GM12892 (cell line): ENCODE data around the gene MYO18A.

Experiments
- DNase-seq: peaks from one replicate; pipeline ENCODE4 v3.0.0; 2011; ENCODE audit not compliant: insufficient read length
- FAIRE-seq: peaks from 2 replicates; lab custom pipeline; 2011; peaks lifted over from hg19 to GRCh38; lab: Jason Lieb, UNC
- POLR2A ChIP-seq: IDR thresholded peaks from 2 replicates; pipeline ENCODE4 v1.6.1; 2011; ENCODE audit warnings: low read depth, low read length, control low read depth
- POLR2AphosphoS5 ChIP-seq: IDR thresholded peaks from 2 replicates; pipeline ENCODE4 v1.6.1; 2011; ENCODE audit warnings: low read depth, low read length, control low read depth
- TAF1 ChIP-seq: IDR thresholded peaks from 2 replicates; pipeline ENCODE4 v1.6.1; 2011; ENCODE audit warnings: low read depth, mild to moderate bottlenecking, control low read depth, low read length, borderline replicate concordance

Gene MYO18A

DNA sequence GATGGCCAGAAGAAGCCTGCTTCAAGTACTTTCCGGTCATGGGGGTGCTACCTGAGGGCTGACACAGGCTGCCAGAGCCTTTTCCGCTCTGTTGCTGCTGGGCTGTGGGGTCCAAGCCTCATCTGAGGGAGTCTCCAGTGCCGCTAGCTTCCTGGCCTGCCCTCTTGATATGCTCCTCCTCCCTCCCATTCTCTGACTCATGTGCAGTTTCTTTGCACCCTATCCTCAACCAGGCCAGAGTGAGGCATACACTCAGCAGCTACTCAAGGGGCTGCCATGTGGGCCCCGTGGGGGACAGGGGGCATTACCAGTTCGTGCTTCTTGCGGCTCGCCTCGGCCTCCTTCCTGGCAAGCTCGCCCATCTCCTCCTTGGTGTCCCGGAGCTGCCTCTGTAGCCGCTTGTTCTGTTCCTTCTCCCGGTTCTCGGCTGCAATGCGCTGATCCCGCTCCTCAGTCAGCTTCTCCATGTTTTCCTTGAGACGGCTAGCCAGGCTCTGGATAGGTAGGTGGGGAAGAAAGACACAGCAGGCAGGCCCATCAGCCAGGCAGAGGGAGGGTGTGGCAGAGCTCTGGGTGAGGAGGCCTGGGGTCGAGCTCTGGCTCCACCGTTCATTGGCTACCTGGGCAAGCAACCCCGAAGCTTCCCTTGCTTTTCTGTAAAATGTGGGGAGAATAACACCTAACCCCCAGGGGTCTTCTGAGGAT, 93.4 kb downstream of the MYO18A start:
- no peak for TF ChIP-seq TAF1
- no peak for TF ChIP-seq POLR2AphosphoS5
- TF ChIP-seq POLR2A = no peak
- no peak for DNase-seq
- no peak for FAIRE-seq

- no peak for DNase-seq
- no peak for FAIRE-seq
- TF ChIP-seq TAF1 (no peak), POLR2AphosphoS5 (no peak), POLR2A (no peak)
Observed at GRCh38 chr17:29085223-29085622, 95.0 kb downstream of the MYO18A start.

GRCh38 chr17:29084541-29085146, 95.6 kb downstream of the MYO18A start:
- no peak for TF ChIP-seq POLR2A
- no peak for TF ChIP-seq POLR2AphosphoS5
- TF ChIP-seq TAF1 = no peak
- FAIRE-seq (no peak), DNase-seq (no peak)

DNA sequence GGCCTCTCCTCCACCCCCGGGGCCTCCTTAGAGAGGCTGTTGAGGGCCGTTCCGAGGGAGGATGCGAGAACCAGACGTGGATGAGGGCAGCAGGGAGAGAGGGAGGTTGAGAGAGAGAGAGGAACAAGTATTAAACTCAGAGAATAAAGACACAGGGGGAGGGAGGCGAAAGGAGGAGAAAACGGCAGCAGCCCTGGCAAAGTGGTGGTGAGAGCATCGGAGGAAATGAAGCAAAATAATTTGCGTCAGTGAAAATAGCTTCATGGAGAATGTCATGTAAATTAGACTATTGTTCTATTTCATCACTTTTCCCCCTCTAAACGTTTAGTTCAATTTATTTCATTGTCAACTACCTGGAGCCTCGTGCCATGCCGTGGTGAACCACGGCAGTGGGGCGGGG, 99.2 kb downstream of the MYO18A start:
- no peak for DNase-seq
- TF ChIP-seq POLR2A (no peak), TAF1 (no peak), POLR2AphosphoS5 (no peak)
- no peak for FAIRE-seq

DNA sequence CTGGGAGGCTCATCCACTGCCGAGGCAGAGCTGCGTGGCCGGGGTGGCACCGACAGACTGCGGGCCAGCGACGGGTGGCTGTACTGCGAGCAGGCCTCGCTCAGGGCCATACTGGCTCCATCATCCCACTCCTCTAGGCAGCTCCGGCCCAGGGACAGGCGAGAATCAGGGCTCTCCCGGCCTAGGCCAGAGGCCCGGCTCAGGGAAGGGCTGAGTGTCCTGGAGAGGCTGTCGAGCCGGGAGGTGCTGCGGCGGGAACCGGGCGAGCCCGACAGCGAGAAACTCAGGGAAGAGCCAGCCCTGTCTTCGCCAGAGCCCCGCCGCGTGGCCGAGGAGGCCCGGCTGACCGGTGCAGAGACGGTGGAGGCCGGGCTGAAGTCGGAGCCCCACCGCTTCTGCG, 99.9 kb downstream of the MYO18A start:
- TF ChIP-seq POLR2AphosphoS5 = no peak
- TF ChIP-seq TAF1 = no peak
- TF ChIP-seq POLR2A = no peak
- FAIRE-seq = no peak
- no peak for DNase-seq

DNA sequence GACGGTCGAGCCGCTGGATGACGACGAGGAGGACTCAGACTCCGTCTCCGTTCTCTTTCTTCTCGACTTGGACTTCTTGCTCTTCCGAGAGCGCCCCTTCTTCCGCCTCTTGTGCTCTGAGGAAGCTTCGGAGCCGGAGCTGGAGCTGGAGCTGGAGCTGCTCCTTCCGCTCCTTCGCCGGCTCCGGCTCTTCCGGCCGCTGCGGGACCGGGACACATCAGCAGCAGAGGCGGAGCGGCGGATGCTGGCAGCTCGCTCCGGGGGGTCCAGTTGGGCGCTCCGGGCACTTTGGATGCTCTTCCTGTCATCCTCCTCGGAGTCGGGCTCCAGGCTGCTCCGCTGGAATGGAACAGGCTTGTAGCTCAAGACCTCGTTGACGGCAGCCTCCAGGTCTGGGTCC, 100.3 kb downstream of the MYO18A start:
- DNase-seq (no peak), FAIRE-seq (no peak)
- no peak for TF ChIP-seq POLR2AphosphoS5
- TF ChIP-seq POLR2A = no peak
- TF ChIP-seq TAF1 = no peak

GRCh38 chr17:29079433-29079832, 100.8 kb downstream of the MYO18A start:
- FAIRE-seq = no peak

GRCh38 chr17:29078183-29079045, 101.8 kb downstream of the MYO18A start:
- no peak for FAIRE-seq
- TF ChIP-seq POLR2AphosphoS5 (no peak), TAF1 (no peak), POLR2A (no peak)
- no peak for DNase-seq

More at GRCh38 chr17:29079433-29079832, 100.8 kb downstream of the MYO18A start:
- no peak for DNase-seq
- TF ChIP-seq POLR2AphosphoS5 (no peak), POLR2A (no peak), TAF1 (no peak)

- DNase-seq = no peak
- no peak for FAIRE-seq
- TF ChIP-seq POLR2A (no peak), POLR2AphosphoS5 (no peak), TAF1 (no peak)
Observed at GRCh38 chr17:29077320-29077719, 102.9 kb downstream of the MYO18A start.

- TF ChIP-seq TAF1 (no peak), POLR2A (no peak), POLR2AphosphoS5 (no peak)
- FAIRE-seq = no peak
- no peak for DNase-seq
Observed at GRCh38 chr17:29076722-29077121, 103.5 kb downstream of the MYO18A start.

GRCh38 chr17:29076087-29076486, 104.1 kb downstream of the MYO18A start:
- DNase-seq (no peak), FAIRE-seq (no peak)
- no peak for TF ChIP-seq POLR2AphosphoS5
- TF ChIP-seq TAF1 = no peak
- TF ChIP-seq POLR2A = no peak
